Esophagus mucosa (tissue), 1 donor: ENCODE measurements around the gene CRMP1. TPM values are rescaled to one million over a fixed set of nuclear protein-coding genes. Genes with fewer than 3 reads are reported as not detected.
A peak's percentile ranks its signal among the peaks of the same experiment; 100 is the strongest.
"Not testable (repeated sequence)": the region's sequence is repeated elsewhere in the genome, so short reads cannot be mapped to it uniquely, and the experiment has no call there.

Source experiments
- ATAC-seq: fragments of 200-7000 bp; cut with Tn5 transposase; one replicate; pipeline ENCODE4 v1.9.1; 2020
- total RNA-seq: library from RNA; stranded (reverse); gene quantifications from one replicate; pipeline ENCODE4 v1.2.4, GENCODE V29; 2023
- donor health status: DM: yes; HTN: yes; CAD: no.

Gene CRMP1
- total RNA-seq, 1 donor from 2014 or later, result 1.8 TPM

DNA sequence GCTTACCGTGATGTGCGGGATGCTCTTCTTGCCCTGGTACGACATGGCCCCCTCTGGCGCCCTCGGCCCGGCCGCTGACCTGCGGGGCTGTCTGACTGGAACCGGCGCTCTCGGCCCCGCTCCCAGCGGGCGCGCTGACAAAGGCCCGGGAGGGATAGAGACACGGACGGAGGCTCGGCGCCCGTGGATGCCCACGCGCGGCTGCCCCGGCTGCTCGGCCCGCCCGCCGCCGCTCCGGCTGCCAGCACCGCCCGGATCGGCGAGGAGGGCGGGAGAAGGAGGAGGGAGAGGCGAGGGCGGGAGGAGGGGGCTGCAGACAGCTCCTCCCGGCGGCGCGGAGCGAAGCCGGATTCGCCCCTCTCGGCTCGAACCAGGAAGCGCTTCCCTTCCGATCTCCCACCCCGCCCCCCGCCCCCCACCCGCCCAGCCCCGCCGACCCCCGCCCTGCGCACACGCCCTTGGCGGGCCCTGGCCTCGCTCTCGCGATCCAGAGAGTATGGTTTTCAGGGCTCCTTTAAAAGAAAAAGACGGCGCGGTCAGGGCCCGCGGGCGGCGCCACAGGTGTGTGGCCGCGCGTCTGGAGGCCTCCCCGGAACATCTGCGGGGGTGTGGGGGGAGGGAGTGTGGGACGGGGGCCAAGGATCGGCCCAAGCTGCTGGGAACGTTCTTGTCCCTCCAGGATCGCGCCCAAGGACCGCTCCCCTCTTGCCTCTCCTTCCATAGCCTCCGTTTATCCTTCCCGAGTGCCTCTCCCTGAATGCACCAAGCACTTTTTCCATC is 4.5 kb downstream of the CRMP1 start:
- ATAC-seq, result no peak

DNA sequence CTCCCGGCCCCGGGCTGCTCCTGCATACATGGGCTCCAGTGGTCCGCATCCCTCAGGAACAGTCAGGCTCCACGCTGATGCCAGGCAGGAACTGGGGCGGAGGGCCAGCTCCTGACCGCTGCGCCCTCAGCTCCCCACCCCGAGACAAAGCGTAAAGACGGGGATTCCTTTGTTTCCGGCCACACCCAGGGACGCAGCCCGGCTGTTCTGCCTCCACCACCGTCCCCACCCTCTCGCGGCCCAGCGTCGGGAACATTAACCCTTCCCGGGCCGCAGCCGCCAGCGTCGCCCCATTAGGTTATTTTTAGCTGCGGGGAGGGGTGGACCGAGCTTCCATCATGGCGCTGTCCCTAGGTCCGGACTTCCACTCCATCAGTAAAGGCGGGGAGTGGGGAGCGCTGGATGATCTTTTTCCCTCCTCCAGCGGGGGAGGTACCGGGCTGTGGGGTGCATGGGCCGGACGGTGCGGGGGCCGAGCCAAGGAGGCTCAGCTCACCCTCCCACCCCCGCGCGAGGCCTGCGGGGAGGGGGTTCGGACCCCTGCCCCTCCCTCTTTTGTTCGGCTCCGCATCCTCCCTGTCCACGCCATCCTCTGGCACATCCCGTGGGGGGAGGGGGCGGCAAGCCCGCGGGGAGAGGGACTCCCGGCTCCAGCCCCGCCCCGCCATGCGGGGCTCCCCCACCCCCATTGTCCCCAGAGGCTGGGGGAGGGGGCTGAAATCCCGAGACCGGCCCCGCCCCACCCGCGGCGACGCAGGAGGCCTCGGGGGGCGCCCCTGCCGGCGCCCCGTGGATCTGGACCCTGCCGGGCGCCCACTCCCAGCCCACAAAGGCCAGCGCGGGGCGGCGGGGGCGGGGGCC is 5.3 kb downstream of the CRMP1 start:
- ATAC-seq, result peak; percentile 15

DNA sequence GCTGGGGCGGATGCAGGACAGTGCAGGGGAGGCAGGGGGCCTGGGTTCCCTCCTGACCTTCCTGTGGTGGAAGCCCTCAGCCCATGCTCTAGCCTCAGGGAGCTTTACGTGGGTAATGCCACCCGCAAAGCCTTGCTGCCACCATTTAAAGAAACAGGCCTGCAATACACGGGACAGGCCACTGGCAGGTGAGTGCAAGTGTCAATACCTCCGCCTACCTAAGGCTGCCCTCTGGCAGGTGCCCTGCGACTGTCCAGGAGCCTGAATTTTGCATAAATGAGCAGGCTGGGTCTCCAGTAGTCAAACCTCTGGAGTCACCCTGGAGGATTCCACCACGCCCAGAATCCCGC is 5.9 kb downstream of the CRMP1 start:
- ATAC-seq, result peak; percentile 3

DNA sequence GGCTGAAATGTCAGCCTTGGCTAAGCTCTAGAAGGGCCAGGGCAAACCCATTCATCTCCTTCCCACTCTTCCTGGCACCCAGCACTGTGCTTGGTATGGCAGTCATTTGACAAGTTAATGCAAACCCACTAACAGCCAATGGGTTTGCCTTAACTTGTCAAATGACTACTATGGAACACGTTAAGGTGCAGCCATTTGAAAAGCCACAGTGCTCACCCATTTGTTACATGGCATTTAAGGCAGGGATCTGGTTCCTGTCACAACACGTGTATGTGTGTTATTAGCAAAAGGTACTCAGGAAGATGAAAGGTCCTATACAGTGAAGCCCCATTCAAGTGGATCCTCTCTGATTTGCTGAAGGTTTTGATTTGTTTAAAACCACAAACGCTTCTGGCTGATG is 7.2 kb downstream of the CRMP1 start:
- ATAC-seq, result peak; percentile 67

DNA sequence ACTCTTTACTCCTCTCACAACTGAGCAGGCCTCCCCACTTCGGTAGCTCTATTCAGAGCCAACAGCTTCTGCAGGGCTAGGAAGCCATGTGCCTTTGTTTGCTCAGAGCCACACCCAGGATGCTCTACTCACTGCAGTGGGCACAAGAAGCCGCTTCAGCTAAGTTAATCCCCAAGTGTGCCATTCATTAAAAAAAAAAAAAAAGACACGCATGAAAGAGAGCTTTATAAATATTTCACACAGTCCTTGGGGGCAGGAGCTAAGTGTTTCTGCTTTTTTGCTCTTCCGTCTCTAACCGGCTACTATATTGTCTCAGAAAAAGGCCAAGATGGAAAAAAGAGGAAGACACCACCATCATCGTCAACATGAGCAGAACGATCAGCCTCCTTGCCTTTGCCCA is 8.1 kb downstream of the CRMP1 start:
- ATAC-seq, result no peak

DNA sequence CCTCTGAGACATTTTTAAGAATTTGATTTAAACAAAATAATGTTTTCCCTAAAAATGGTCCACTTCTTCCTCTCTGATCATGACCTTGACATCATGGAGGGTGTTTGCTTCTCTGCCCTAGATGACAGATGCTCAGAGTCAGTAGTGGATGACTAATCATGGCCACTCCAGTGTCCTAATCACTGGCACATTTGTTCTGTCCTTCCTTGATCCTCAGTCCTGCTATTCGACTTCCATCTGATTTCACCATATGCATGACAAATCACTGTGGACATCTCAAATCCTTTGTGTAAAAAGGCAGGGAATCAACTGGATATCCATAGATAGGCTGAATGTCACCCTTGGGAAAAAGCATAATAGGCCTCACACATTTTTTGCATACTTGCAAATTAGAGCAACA is 9.0 kb downstream of the CRMP1 start:
- peak; percentile 45 for ATAC-seq

DNA sequence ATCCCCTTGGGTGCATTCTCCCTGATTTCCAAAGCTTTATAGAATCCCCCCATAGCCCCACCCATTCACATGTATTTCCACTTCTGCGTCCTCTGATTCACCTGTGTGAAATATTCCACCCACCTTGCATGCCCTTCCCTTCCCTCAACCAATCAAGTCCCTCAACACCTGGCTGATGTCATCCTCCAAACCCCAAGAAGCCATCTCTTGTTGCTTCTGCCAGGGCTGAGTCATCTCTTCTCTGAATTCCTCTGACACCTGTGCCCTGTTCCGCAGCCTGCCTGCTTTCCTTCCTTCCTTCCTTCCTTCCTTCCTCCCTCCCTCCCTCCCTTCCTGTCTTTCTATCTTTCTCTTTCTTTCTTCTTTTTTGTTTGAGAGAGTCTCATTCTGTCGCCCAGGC is 9.9 kb downstream of the CRMP1 start:
- ATAC-seq, result peak; percentile 73

DNA sequence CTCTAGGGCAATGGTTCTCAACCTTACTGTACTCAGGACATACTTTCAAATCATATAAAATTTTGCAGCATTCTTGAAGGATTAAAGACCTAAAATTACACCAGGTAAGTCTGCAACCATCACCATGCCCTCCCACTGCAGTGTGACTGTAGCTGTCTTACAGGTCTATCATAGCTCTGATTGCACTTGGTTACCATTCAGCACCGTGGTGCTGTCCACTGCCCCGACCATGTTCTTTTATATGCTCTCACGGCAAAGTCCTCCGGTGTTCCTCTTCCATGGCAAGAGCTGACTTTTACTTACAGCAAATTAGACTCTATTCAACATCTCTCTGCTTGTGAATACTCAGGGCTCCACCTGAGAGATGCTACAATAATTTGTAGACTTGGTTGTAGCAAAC is 11.5 kb downstream of the CRMP1 start:
- no peak for ATAC-seq

DNA sequence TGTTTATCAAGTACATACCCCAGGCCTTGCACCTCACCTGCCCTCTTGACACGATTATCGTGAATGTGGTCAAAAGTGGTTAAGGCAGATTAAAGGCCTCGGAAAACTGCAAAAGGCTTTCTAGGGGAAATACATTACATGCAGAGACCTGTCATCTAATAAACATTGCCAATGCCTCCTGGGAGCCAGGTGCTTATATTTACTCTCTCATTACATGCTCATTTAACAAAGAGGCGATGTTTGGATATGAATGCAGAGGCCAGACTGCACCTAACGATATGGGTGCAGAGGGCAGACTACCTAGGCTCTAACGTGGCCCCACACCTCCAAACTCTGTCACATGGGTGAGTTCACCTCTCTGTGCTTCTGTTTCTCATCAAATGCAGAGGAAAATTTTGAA is 14.5 kb downstream of the CRMP1 start:
- ATAC-seq, result no peak

DNA sequence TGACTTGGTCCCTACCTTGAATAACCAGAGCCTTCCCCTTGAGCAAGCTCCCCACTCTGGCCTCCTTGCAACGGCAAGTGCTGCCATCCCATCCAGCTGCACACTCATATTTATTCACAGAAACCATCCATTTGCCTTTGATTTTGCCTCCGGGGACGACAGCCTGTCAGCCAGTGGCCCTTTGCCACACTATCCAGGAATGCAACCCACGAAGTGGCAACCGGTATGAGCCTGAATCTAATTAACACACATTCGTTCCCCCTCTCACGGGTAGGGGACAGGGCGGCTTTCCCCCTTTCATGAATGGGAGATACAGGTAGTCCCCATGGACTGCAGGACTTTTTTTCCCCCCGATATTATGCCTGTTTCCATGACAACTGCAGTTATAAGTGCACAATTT is 15.5 kb downstream of the CRMP1 start:
- ATAC-seq, result no peak

DNA sequence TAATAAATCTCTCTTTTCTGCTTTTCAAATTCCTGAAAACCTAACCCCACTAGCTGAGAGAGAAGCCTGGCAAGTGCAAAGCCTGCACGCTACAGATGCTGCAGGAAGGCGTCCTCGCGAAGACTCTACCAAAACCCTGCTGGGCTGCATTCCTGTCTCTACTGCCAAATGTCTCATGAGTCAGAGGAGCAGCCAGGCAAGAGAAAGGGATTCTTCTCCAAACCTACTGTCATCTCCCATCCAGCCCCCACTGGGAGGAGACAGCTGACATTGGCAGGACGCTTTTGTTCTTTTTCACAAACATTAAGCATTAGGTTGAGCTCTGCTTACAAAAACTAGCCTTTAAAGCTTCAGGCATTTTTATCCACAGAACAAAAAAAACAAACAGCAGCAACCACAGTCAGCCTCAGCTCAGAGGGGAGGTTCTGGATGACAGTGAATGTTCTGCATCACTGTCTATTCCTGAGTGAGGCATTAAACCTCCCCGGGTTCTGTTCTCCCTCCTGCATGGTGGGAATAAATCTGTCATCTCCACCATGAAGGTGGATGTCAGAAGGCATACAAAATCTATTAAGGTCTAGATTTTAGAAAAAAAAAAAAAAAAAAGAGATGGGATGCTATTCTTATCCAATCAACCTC is 18.0 kb downstream of the CRMP1 start:
- peak; percentile 80 for ATAC-seq

DNA sequence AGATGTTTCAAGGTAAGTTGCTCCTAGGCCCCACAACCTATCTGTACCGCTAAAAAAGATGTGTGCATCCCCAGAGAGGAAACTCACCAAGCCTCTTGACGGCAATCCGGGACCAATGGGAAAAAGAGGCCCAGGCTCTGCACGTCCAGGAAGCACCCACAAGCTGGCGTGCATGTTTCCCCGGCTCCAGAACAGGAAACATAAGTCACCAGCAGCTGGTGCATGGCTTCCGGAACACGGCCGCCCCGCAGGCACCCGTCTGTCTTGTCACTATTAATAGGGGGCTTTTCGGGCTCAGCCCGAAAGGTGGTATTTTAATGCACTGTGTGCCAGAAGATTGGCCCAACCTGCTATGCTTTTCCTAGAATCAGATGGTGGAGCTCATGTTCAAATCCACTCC is 22.2 kb downstream of the CRMP1 start:
- ATAC-seq, result no peak

DNA sequence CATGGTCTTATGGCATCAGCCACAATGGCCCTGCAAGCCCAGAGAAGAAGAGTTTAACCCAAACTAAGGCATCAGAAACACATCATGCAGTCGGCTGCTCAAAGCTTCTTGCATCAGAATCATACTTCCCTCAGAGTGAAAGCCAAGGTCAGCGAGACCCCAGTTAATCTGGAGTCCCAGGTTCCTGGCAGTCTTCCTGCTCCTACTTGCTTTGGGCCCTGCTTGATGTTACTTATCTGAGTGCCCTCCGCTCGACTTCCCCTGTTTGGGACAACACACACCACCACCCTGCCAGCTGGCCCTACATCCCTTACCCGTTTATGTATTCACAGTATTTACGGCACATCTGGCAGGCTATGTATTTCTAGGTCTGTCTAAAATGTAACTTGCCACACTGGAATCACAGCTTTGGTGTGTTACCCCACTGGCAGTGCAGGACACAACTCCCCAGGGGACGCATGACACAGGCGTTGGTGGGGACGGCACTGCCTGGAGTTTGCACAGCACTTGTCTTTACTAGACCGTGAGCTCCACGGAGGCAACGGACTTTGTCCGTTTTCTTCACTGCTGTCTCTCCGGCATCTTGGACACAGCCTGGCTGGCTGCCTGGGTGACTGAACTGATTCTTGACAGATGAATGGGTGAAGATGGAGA is 22.8 kb downstream of the CRMP1 start:
- ATAC-seq, result no peak

DNA sequence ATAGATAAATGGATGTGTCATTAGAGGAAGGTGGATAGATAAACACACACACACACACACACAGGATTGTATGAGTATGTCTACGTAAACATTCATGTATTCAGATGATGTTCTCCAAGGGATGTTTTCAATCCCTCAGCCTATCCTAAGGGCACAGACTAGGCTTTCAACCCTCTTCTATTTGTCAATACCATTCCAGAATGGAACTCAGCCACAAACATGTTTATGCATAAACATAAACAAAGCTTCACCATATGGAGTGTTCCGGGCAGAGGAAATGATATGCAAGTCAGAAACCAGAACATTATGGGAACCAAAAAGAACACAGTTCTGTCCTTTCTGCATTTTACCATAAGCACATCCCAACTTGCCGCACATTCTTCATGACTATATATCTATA is 25.0 kb downstream of the CRMP1 start:
- no peak for ATAC-seq

DNA sequence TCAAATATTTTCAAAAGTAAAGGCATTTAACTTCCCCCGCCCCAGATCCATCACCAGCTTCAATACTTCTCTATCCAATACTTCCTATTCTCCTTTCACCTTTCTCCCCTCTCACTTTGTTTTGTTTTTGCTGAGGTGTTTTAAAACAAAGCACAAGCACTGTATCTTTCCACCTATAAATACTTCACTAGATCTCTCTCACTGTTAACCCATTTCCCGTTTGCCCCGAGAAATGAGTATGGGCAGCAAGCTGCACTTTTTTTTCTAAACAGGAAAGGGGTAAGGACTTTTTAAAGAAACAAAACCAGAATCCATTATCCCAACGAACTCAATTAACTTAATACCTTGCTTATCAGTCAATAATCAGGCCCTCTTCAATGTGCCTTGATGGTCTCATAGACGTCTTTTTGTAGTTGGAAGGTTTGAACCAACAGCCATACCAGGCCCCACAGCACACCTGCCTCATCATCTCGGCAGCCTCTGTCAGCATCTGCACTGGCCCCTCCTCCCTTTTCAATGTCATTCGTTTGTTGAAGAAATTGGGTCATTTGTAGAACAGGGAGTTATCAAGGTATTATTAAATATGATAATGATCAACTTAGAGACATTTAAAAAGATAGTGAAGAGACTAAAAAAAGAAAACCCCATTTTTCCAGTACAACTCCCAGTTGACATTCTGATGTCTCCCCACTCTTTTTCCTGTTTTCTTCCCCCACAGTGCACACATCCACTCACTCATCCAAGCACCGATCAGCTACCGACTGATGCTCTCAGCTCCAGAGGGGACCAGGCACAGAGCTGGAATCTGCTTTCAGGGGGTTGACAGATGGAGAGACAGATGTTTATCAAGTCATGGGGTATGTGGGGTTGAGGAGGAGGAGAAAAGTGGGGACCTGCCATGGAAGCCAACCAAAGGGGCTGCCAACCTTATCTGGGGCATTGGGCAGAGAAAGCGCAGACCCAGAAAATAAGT is 25.8 kb downstream of the CRMP1 start:
- no peak for ATAC-seq

DNA sequence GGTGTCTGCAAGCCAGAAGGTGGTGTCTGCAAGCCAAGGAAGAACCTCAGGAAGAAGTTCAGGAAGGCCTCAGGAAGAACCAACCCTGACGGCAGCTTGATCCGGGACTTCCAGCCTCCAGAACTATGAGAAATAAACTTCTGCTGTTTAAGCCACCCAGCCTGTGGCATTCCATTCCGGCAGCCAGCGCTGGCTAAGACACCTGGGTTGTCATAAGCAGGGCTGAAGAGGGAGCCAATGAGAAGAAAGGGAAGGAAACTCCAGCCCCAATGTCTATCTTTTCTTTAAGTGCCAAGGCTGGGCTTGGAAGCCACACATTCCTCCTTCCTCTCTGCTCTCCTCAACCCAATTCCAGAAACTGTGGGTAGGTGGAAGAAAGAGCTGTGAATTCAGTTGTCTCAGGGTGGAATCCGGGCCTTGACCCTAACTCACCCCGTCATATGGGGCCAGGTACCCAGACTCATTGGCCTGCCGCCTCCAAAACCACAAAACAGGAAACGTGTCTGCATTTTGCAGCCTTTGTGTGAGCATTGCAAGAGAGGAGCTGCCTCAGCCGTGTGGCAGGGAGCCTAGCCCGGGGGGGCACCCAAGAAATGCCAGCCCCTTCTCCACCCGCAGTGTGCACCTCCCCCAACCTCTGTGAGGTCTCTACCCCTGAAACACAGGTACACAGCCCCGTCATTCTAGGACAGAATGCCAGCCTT is 26.8 kb downstream of the CRMP1 start:
- ATAC-seq, result no peak

DNA sequence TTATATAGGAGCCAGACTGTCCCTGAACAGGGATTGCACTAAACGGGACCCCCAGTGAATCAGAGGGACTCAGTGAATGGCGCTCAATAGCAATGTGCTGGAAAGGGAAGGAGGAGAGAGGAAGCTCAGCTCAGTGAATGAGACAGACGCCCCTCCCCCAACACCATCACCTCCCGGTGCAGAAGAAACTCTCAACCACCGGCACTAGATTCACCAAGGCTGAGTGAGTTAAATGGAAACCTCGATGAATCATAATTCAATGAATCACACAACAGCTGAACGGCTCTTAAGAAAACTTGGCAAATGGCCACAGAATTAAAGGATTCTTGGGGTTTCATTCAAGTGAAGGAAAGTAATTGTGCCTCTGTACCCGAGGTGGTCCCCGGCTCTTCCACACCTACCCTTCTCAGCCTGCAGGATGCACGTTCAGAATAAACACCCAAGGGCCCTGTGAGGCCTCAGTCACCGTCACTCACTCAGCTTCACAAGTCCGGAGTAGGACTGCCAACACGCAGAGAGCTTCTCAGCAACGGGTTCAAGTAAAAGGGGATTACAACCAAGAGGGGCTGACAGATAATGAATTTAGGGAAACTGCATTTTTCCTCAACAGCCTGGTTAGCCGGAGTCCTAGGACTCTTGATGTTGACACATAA is 29.3 kb downstream of the CRMP1 start:
- peak; percentile 83 for ATAC-seq

DNA sequence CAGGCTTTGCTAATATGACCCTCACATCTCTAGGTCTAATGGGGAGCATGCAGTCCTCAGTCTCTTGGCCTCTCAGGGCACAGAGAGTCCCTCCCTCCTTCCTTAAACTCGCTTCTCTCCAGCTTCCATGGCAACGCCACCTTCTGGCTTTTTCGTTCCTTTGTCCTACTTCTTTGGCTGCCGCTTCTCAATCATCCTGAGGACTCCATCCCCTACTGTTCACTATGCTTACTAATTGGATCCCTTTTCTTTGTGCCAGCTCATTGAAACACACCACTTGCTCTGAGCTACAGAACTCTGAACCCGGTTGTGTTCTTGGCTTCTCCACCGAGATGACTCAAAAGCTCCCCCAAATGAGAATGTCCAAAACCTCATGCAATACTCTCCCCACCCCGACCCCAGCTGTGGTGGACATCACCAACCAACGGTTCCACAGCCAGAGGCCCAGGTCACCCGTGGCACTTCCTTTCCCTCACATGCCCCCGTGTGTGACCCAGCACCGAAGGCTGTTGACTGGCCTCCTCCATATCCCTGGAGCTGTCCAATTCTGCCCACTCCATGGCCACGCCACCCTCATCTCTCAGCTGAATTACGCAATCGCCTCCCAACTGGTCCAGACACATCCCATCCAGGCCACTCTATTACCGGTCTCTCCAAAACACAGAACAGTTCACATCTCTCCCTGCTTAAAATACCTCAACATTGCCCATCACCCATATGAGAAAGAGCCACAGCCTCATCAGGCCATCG is 34.7 kb downstream of the CRMP1 start:
- ATAC-seq, result no peak

DNA sequence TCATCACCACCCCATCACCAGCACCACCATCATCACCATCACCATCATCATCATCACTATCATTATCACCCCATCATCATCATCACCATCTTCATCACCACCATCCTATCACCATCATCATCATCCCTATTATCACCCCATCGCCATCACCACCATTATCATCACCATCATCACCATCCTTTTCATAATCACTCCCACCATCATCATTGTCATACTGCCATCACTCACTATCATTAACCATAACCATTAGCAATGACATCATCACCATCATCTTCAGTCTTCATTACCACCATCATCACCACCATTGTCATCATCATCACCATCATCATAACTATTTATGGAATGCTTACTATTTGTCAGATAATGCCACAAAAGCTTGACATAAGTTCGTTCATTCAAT is 35.7 kb downstream of the CRMP1 start:
- no peak for ATAC-seq

DNA sequence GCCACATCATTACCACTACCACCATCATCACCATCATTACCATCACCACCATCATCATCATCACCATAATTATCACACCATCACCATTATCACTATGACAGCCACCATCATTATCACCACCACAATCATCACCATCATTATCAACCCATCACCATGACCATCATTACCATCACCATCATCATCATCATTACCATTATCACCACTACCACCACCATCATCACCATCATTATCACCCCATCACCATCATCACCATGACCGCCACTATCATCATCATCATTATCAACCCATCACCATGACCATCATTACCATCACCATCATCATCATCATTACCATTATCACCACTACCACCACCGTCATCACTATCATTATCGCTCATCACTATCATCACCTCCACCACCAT is 36.5 kb downstream of the CRMP1 start:
- ATAC-seq, result not testable (repeated sequence)
